Kidney (tissue), 14 donors: Measurements from ENCODE around the gene TLK1. TPM values are rescaled to one million over a fixed set of nuclear protein-coding genes. Genes with fewer than 3 reads are reported as not detected.

Source experiments
- DNase-seq, 5 donors: peaks; one replicate each; pipeline ENCODE4 v3.0.0-alpha.2; 2013 to 2020
- FAIRE-seq: peaks from 2 replicates; lab custom pipeline; 2012; peaks lifted over from hg19 to GRCh38; lab: Jason Lieb, UNC
- H3K27ac ChIP-seq, 2 donors: one replicate each; pipeline ENCODE4 v1.7.0; 2013; ENCODE audit warnings: low read depth in 2 of 2, low read length in 2 of 2, inconsistent platforms in 1 of 2
- H3K27me3 ChIP-seq: one replicate; pipeline ENCODE4 v1.7.1; 2013; ENCODE audit warnings: low read length, inconsistent platforms; ENCODE audit not compliant: control insufficient read depth, insufficient read depth
- H3K36me3 ChIP-seq, 3 donors: one replicate each; pipeline versions ENCODE4 v1.7.0 to v1.7.1; 2013; ENCODE audit warnings: low read length in 3 of 3, control low read depth in 1 of 3, inconsistent platforms in 1 of 3; ENCODE audit not compliant: insufficient read depth in 3 of 3, control insufficient read depth in 2 of 3
- H3K4me1 ChIP-seq, 3 donors: one replicate each; pipeline versions ENCODE4 v1.7.0 to v1.7.1; 2013; ENCODE audit warnings: low read length in 3 of 3, inconsistent platforms in 1 of 3, low read depth in 1 of 3; ENCODE audit not compliant: control insufficient read depth in 2 of 3, insufficient read depth in 2 of 3
- H3K4me3 ChIP-seq, 3 donors: one replicate each; pipeline versions ENCODE4 v1.7.0 to v1.8.1; 2013; ENCODE audit warnings: low read length in 3 of 3, control low read depth in 1 of 3, inconsistent platforms in 1 of 3
- H3K9ac ChIP-seq, 3 donors: one replicate each; pipeline versions ENCODE4 v1.7.0 to v1.7.1; 2013; ENCODE audit warnings: low read length in 3 of 3, control low read depth in 1 of 3, inconsistent platforms in 1 of 3
- H3K9me3 ChIP-seq, 3 donors: one replicate each; pipeline versions ENCODE4 v1.7.0 to v1.7.1; 2013; ENCODE audit warnings: low read length in 3 of 3, control low read depth in 1 of 3, inconsistent platforms in 1 of 3; ENCODE audit not compliant: control insufficient read depth in 2 of 3, insufficient read depth in 1 of 3
- CTCF ChIP-seq: IDR thresholded peaks from 3 replicates; pipeline ENCODE4 v1.5.1; 2012; ENCODE audit warnings: mild to moderate bottlenecking, moderate library complexity, borderline replicate concordance; ENCODE audit not compliant: insufficient read depth; ENCODE audit errors: extremely low read depth
- intact Hi-C: fragments of 100-400 bp; cut with DNase I; formaldehyde crosslinking; loops from one replicate; pipeline ENCODE4 v1.11.1; 2022
- polyA plus RNA-seq: library from polyadenylated mRNA; stranded (reverse); fragments of 350-450 nt; fragmentation: Illumina TruSeq; extraction: RNeasy Lipid Tissue Mini Kit (QIAGEN cat#74804); gene quantifications from one replicate; pipeline ENCODE4 v1.2.3, GENCODE V29; 2014; ENCODE audit warnings: low read depth, low replicate concordance; ENCODE audit not compliant: insufficient read depth
- total RNA-seq: library from RNA; stranded (reverse); fragmentation: NEBNext Ultra II Directional; extraction: Animal tissue kit (Norgen Biotek cat#: 25700); gene quantifications from one replicate; pipeline ENCODE4 v1.2.1, GENCODE V29; 2021
- donor health status: control.
- donor health status: control.
- donor health status: control.
- donor health status: control.
- donor health status: control.
- donor health status: DM: yes; HTN: yes; CAD: no.
- donor health status: Normal renal cell carcinoma (clear cell type).

The TLK1 gene
- total and polyA plus RNA-seq, 2 donors from 2014 or later, result 12.3 to 80.3 TPM

- H3K4me1 ChIP-seq, result no peaks in the 10 kb centered on the region
- H3K9me3 ChIP-seq, result peaks cover 0 to 3% (median 0%) of the 10 kb centered on the region in 3 donors
- H3K27me3 ChIP-seq, result no peaks in the 10 kb centered on the region
- no peaks in the 10 kb centered on the region for H3K36me3 ChIP-seq
- H3K27ac ChIP-seq, result no peak overlapping the region
- intact Hi-C loops, result no loop called here
- FAIRE-seq (no peak), DNase-seq (no peak)
- no peak overlapping the region for H3K9ac ChIP-seq
- no peak overlapping the region for H3K4me3 ChIP-seq
- TF ChIP-seq CTCF, result no peak
Observed at GRCh38 chr2:171206422-171207115, 45.9 kb upstream of the TLK1 start.

GRCh38 chr2:171205551-171205950 lies 44.9 kb upstream of the TLK1 start:
- no peak overlapping the region for H3K4me3 ChIP-seq
- no peaks in the 10 kb centered on the region for H3K27me3 ChIP-seq
- intact Hi-C loops, result no loop called here
- peaks cover 0 to 3% (median 0%) of the 10 kb centered on the region in 3 donors for H3K9me3 ChIP-seq
- H3K4me1 ChIP-seq, result no peaks in the 10 kb centered on the region
- no peak overlapping the region for H3K27ac ChIP-seq
- FAIRE-seq (no peak), DNase-seq (no peak)
- no peak overlapping the region for H3K9ac ChIP-seq
- no peaks in the 10 kb centered on the region for H3K36me3 ChIP-seq
- TF ChIP-seq CTCF, result no peak

- Histone ChIP-seq H3K4me3 (no peak overlapping the region), H3K4me1 (no peaks in the 10 kb centered on the region), H3K27me3 (no peaks in the 10 kb centered on the region), H3K36me3 (no peaks in the 10 kb centered on the region), H3K9me3 (peaks cover 0 to 3% (median 0%) of the 10 kb centered on the region in 3 donors), H3K27ac (no peak overlapping the region), H3K9ac (no peak overlapping the region)
- DNase-seq, result no peak
- intact Hi-C loops, result no loop called here
- no peak for TF ChIP-seq CTCF
- no peak for FAIRE-seq
Observed at GRCh38 chr2:171201767-171202166, 41.1 kb upstream of the TLK1 start.
